Measurements from ENCODE around the gene GTF3C2.

GTF3C2 gene

GRCh38 chr2:27379836-27380625 is 23.5 kb upstream of the GTF3C2 start:
- TF ChIP-seq CEBPB (IDR thresholded peaks at IDR 0.05) (no peak), EP300 (IDR thresholded peaks at IDR 0.05; ENCODE audit: borderline replicate concordance) (no peak), TEAD4 (IDR thresholded peaks at IDR 0.05) (no peak), FOXM1 (IDR thresholded peaks at IDR 0.05; ENCODE audit: borderline replicate concordance, low read depth) (no peak), EGR1 (IDR thresholded peaks at IDR 0.05) (no peak), TCF12 (IDR thresholded peaks at IDR 0.05; ENCODE audit: low read depth) (no peak), TAF1 (IDR thresholded peaks at IDR 0.05; ENCODE audit: low read depth) (no peak), ZBTB7A (IDR thresholded peaks at IDR 0.05; ENCODE audit: low read depth) (no peak), YY1 (IDR thresholded peaks at IDR 0.05; ENCODE audit: low read depth) (no peak), USF1 (IDR thresholded peaks at IDR 0.05) (no peak), NFIC (IDR thresholded peaks at IDR 0.05) (no peak), MAX (IDR thresholded peaks at IDR 0.05) (no peak), RAD21 (IDR thresholded peaks at IDR 0.05; ENCODE audit: low read depth) (no peak)

GRCh38 chr2:27379383-27379835 is 22.8 kb upstream of the GTF3C2 start:
- TF ChIP-seq CREB1 (IDR thresholded peaks at IDR 0.05; ENCODE audit: low read depth) (no peak), REST (IDR thresholded peaks at IDR 0.05; ENCODE audit: low read depth) (no peak), ZBTB7A (IDR thresholded peaks at IDR 0.05; ENCODE audit: low read depth) (no peak), MAX (IDR thresholded peaks at IDR 0.05) (no peak), EP300 (IDR thresholded peaks at IDR 0.05; ENCODE audit: borderline replicate concordance) (no peak), EGR1 (IDR thresholded peaks at IDR 0.05) (no peak), TCF12 (IDR thresholded peaks at IDR 0.05; ENCODE audit: low read depth) (no peak), YY1 (IDR thresholded peaks at IDR 0.05; ENCODE audit: low read depth) (no peak), CEBPB (IDR thresholded peaks at IDR 0.05) (no peak), NFIC (IDR thresholded peaks at IDR 0.05) (no peak), FOXM1 (IDR thresholded peaks at IDR 0.05; ENCODE audit: borderline replicate concordance, low read depth) (no peak)

DNA sequence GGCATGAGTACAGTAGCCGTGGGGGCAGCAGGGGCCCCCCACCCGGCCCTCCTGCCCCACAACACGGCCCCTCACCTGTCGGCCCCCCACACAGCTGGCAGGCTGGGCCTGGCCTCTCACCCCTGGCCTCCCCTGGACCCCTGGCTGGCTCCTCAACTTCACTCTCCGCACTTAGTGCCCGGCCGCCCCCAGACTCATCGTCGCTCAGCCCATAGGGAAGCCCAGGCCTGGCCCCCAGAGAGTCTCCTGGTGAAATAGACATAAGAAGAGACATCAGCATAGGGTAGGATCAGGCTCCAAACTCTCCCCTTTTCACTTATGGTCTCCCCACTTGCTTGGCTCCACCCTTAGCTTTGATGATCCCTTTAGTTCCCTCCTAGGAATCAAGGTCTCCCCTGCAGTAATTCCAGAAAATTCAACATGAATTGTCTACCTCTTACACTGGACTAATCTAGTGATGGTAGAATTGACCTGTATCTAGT is 22.3 kb upstream of the GTF3C2 start:
- TF ChIP-seq TAF1 (IDR thresholded peaks at IDR 0.05; ENCODE audit: low read depth) = no peak
- TF ChIP-seq EGR1 (IDR thresholded peaks at IDR 0.05) = no peak
- no peak for TF ChIP-seq EP300 (IDR thresholded peaks at IDR 0.05; ENCODE audit: borderline replicate concordance)
- TF ChIP-seq FOXM1 (IDR thresholded peaks at IDR 0.05; ENCODE audit: borderline replicate concordance, low read depth) = no peak
- no peak for TF ChIP-seq NFIC (IDR thresholded peaks at IDR 0.05)
- no peak for TF ChIP-seq CREB1 (IDR thresholded peaks at IDR 0.05; ENCODE audit: low read depth)
- no peak for TF ChIP-seq YY1 (IDR thresholded peaks at IDR 0.05; ENCODE audit: low read depth)

DNA sequence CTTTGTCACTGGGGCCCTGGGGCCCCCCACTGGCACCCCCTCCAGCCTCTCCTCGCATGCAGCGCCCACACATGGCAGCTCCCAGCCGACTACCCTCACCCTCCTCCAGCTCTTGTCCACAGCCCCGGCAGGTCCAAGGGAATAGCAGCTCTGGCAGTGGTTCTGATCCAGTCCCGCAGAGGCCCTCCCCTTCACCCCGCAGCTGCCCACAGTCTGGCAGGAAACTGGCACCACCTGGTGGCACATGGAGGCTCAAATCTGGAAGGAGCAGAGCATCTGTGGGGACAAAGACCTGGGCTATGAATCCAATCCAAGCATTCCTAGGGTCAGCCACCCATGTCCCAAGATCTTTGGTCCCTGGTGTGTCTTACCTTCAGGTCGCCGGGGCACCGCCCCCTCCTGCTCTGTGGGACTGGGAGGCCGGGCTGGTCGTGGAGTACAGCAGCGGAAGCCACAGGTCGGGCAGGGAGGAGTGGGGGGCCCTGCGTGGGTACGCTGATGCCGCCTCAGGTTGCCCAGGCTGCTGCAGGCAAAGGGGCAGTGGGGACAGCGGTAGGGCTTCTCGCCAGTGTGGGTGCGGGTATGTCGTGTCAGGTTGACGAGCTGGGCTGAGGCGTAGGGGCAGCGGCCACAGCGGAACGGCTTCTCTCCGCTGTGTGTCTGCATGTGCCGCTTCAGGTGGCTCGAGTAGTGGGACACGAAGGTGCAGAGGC is 21.7 kb upstream of the GTF3C2 start:
- no peak for TF ChIP-seq CREB1 (IDR thresholded peaks at IDR 0.05; ENCODE audit: low read depth)
- no peak for TF ChIP-seq NFIC (IDR thresholded peaks at IDR 0.05)
- peak; percentile 42; the same call in 1 of the 2 replicates for TF ChIP-seq RAD21 (IDR thresholded peaks at IDR 0.05; ENCODE audit: low read depth)
- TF ChIP-seq FOXM1 (IDR thresholded peaks at IDR 0.05; ENCODE audit: borderline replicate concordance, low read depth) = no peak
- TF ChIP-seq TEAD4 (IDR thresholded peaks at IDR 0.05) = 0 out of 2 replicates have a peak, but pooled peaks have one; percentile 10

GRCh38 chr2:27377618-27378095 is 21.1 kb upstream of the GTF3C2 start:
- TF ChIP-seq RAD21 (IDR thresholded peaks at IDR 0.05; ENCODE audit: low read depth) (no peak), EP300 (IDR thresholded peaks at IDR 0.05; ENCODE audit: borderline replicate concordance) (no peak), ZBTB7A (IDR thresholded peaks at IDR 0.05; ENCODE audit: low read depth) (no peak), CEBPB (IDR thresholded peaks at IDR 0.05) (no peak), CREB1 (IDR thresholded peaks at IDR 0.05; ENCODE audit: low read depth) (no peak), NFIC (IDR thresholded peaks at IDR 0.05) (no peak), TCF12 (IDR thresholded peaks at IDR 0.05; ENCODE audit: low read depth) (no peak), FOXM1 (IDR thresholded peaks at IDR 0.05; ENCODE audit: borderline replicate concordance, low read depth) (no peak), TAF1 (IDR thresholded peaks at IDR 0.05; ENCODE audit: low read depth) (no peak), TEAD4 (IDR thresholded peaks at IDR 0.05) (no peak), MAX (IDR thresholded peaks at IDR 0.05) (no peak), USF1 (IDR thresholded peaks at IDR 0.05) (no peak)

DNA sequence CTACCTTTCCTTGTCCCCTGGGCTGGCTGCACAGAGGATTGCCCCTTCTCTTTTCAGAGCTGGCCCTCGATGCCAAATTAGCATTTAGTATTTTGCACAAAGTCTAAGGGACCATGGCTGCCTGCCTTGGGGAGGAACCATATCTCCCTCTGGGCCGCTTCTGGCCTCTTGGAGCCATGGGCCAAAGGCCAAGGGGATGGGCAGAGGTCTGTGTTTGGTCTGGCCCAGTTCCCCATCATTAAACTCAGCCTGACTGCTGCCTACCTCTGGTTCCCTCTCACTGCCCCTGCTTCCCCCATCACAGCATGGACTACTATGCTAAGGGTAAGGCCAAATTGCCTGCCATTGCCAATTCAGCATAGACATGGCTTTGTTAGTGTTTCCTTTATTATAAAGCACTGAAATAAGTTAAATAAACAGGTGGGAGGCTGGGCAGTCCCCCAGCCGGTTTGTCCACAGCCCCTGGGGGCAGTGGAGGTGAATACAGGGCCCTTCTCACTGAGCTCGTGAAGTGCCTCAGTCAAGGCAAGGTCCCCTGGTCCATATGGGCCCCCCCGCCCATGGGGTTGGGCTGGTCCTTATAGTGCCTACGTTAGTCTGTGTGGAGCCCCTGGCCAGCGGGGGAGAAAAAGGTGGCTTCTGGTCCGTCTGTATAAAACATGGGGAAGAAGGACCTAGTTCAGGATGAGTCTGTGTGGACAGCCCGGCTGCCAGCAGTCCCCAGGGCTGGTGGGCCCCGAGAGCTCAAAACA is 20.5 kb upstream of the GTF3C2 start:
- no peak for TF ChIP-seq TEAD4 (IDR thresholded peaks at IDR 0.05)
- TF ChIP-seq REST (IDR thresholded peaks at IDR 0.05; ENCODE audit: low read depth) = no peak
- TF ChIP-seq ZBTB7A (IDR thresholded peaks at IDR 0.05; ENCODE audit: low read depth) = no peak
- TF ChIP-seq YY1 (IDR thresholded peaks at IDR 0.05; ENCODE audit: low read depth) = no peak

All from Ishikawa (cell line).